Parathyroid adenoma (tissue), 2 donors: Measurements from ENCODE around the gene DRGX.

Experiments used
- H2AFZ ChIP-seq: fragments of 300-600 bp; sonication (generic); one replicate; pipeline ENCODE4 v1.7.0; 2017; ENCODE audit warnings: antibody characterized with exemption, mild to moderate bottlenecking
- H3K27ac ChIP-seq: fragments of 300-600 bp; sonication (generic); one replicate; pipeline ENCODE4 v1.7.0; 2017
- H3K27me3 ChIP-seq: fragments of 300-600 bp; sonication (generic); one replicate; pipeline ENCODE4 v1.7.0; 2017; ENCODE audit warnings: low read length; ENCODE audit not compliant: control insufficient read depth, insufficient read depth
- H3K36me3 ChIP-seq: fragments of 300-600 bp; sonication (generic); one replicate; pipeline ENCODE4 v1.7.0; 2017; ENCODE audit warnings: low read length; ENCODE audit not compliant: control insufficient read depth, insufficient read depth
- H3K4me1 ChIP-seq: fragments of 300-600 bp; sonication (generic); one replicate; pipeline ENCODE4 v1.7.0; 2017; ENCODE audit warnings: control low read depth
- H3K4me2 ChIP-seq: fragments of 300-600 bp; sonication (generic); one replicate; pipeline ENCODE4 v1.7.0; 2017; ENCODE audit warnings: low read length
- H3K4me3 ChIP-seq: fragments of 300-600 bp; sonication (generic); one replicate; pipeline ENCODE4 v1.7.0; 2017; ENCODE audit warnings: low read depth, low read length
- H3K79me2 ChIP-seq: fragments of 300-600 bp; sonication (generic); one replicate; pipeline ENCODE4 v1.7.0; 2017; ENCODE audit warnings: control low read depth
- H3K9ac ChIP-seq: fragments of 300-600 bp; sonication (generic); one replicate; pipeline ENCODE4 v1.7.0; 2017; ENCODE audit warnings: mild to moderate bottlenecking
- H3K9me3 ChIP-seq: fragments of 300-600 bp; sonication (generic); one replicate; pipeline ENCODE4 v1.7.0; 2017; ENCODE audit warnings: low read length; ENCODE audit not compliant: control insufficient read depth
- CTCF ChIP-seq: fragments of 300-600 bp; sonication (generic); IDR thresholded peaks from one replicate; pipeline ENCODE4 v1.7.0; 2017; ENCODE audit warnings: antibody characterized with exemption, mild to moderate bottlenecking
- donor health status: primary hyperparathyroidism.

DRGX gene

GRCh38 chr10:49397036-49397999, 1.4 kb upstream of the DRGX start:
- Histone ChIP-seq H2AFZ (peak overlapping the region; percentile 53), H3K9me3 (no peaks in the 10 kb centered on the region), H3K9ac (no peak overlapping the region), H3K36me3 (no peaks in the 10 kb centered on the region), H3K27me3 (peaks cover 20% of the 10 kb centered on the region), H3K79me2 (no peaks in the 10 kb centered on the region), H3K4me2 (peak overlapping the region; percentile 47), H3K27ac (no peak overlapping the region), H3K4me1 (peaks cover 3% of the 10 kb centered on the region), H3K4me3 (no peak overlapping the region)
- no peak for TF ChIP-seq CTCF

GRCh38 chr10:49396666-49396999, 744 bp upstream of the DRGX start:
- Histone ChIP-seq H3K79me2 (no peaks in the 10 kb centered on the region), H3K9me3 (no peaks in the 10 kb centered on the region), H3K36me3 (no peaks in the 10 kb centered on the region), H3K4me1 (peaks cover 3% of the 10 kb centered on the region), H3K9ac (no peak overlapping the region), H2AFZ (no peak overlapping the region), H3K4me3 (no peak overlapping the region), H3K27me3 (peaks cover 20% of the 10 kb centered on the region), H3K4me2 (no peak overlapping the region), H3K27ac (no peak overlapping the region)
- no peak for TF ChIP-seq CTCF

- H3K4me1 ChIP-seq, result peaks cover 3% of the 10 kb centered on the region
- H3K9ac ChIP-seq, result no peak overlapping the region
- H3K27me3 ChIP-seq, result peaks cover 20% of the 10 kb centered on the region
- no peak for TF ChIP-seq CTCF
- no peaks in the 10 kb centered on the region for H3K79me2 ChIP-seq
- no peak overlapping the region for H3K27ac ChIP-seq
- H3K9me3 ChIP-seq, result no peaks in the 10 kb centered on the region
- no peak overlapping the region for H3K4me3 ChIP-seq
- peak overlapping the region; percentile 65 for H2AFZ ChIP-seq
- no peak overlapping the region for H3K4me2 ChIP-seq
- H3K36me3 ChIP-seq, result no peaks in the 10 kb centered on the region
Observed at GRCh38 chr10:49394933-49395740, 752 bp downstream of the DRGX start.

- TF ChIP-seq CTCF, result no peak
- H3K4me1 ChIP-seq, result peaks cover 3% of the 10 kb centered on the region
- no peaks in the 10 kb centered on the region for H3K9me3 ChIP-seq
- H3K79me2 ChIP-seq, result no peaks in the 10 kb centered on the region
- no peak overlapping the region for H3K4me3 ChIP-seq
- no peak overlapping the region for H2AFZ ChIP-seq
- no peak overlapping the region for H3K27ac ChIP-seq
- no peak overlapping the region for H3K9ac ChIP-seq
- H3K27me3 ChIP-seq, result peaks cover 17% of the 10 kb centered on the region
- no peaks in the 10 kb centered on the region for H3K36me3 ChIP-seq
- no peak overlapping the region for H3K4me2 ChIP-seq
Observed at GRCh38 chr10:49393757-49394156, 2.1 kb downstream of the DRGX start.
